ENCODE results near the gene MICAL1.

DNA sequence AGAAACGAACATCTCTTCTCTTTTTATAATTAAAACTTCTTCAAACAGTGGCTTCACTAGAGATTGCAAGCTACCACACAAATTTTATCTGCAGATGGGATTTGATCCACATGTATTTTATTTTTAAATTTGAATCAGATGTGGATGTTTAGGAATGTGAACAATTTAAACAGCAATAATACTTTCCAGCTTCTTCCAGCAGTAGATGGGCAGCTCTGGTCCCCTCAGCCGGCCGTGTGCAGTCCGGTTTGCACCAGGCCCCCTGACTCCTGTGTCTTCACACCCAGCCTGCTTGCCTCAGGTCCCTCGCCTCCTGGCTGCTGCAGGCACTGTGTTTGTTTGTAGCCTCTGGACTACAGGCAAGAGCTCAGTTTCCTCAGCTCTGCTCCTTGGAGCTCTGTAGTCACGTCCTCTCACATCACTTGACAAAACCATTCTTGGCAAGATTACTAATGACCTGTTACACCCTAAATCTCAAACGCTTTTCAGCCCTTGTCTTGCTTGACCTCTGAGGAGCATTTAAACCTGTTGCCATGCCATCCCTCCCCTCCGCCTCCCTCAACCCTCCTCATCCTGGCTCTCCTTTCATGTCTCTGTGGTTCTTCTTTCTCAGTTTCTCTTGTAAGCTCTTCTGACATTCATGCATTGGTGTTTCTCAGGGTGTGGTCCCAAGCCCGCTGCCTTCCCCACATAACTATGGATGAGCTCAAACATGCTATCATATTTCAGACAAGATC, 40.6 kb upstream of the MICAL1 start:
- TF ChIP-seq CTCF (IDR thresholded peaks at IDR 0.05), result no peak
- TF ChIP-seq POLR2A (IDR thresholded peaks at IDR 0.05), result no peak
- TF ChIP-seq POLR2AphosphoS5 (IDR thresholded peaks at IDR 0.05), result no peak

Data from breast epithelium (tissue), 3 donors.